Psoas muscle (tissue), 8 donors: ENCODE data around the gene TRMU. TPM values are rescaled to one million over a fixed set of nuclear protein-coding genes. Genes with fewer than 3 reads are reported as not detected.

Experiments used
- ATAC-seq, 4 donors: fragments of 200-7000 bp; cut with Tn5 transposase; one replicate each; pipeline ENCODE4 v1.9.1; 2020; ENCODE audit warnings: moderate library complexity in 3 of 4, mild to moderate bottlenecking in 2 of 4
- DNase-seq, 2 donors: peaks; one replicate each; pipeline ENCODE4 v3.0.0-alpha.2; 2020
- H3K27ac ChIP-seq: fragments of 200-600 bp; one replicate; pipeline ENCODE4 v1.8.0; 2022
- H3K27me3 ChIP-seq, 3 donors: fragments of 200-600 bp in 1 of 3; one replicate each; pipeline versions ENCODE4 v1.6.1 to v1.8.0; 2013 to 2022; ENCODE audit warnings: low read length in 2 of 3, mild to moderate bottlenecking in 2 of 3, moderate library complexity in 1 of 3; ENCODE audit not compliant: insufficient read depth in 3 of 3
- H3K36me3 ChIP-seq, 2 donors: fragments of 200-600 bp in 1 of 2; one replicate each; pipeline versions ENCODE4 v1.6.1 to v1.8.0; 2013 to 2022; ENCODE audit warnings: low read depth in 1 of 2, mild to moderate bottlenecking in 1 of 2, moderate library complexity in 1 of 2; ENCODE audit not compliant: insufficient read depth in 1 of 2
- H3K4me1 ChIP-seq: fragments of 200-600 bp; one replicate; pipeline ENCODE4 v1.8.0; 2022
- H3K4me3 ChIP-seq: fragments of 200-600 bp; one replicate; pipeline ENCODE4 v1.8.0; 2022; ENCODE audit warnings: mild to moderate bottlenecking
- H3K9me3 ChIP-seq: fragments of 200-600 bp; one replicate; pipeline ENCODE4 v1.8.0; 2022
- CTCF ChIP-seq: fragments of 200-600 bp; IDR thresholded peaks from one replicate; pipeline ENCODE4 v1.8.0; 2022; ENCODE audit warnings: antibody characterized with exemption
- WGBS, 3 donors: extraction: QIAGEN DNeasy Blood & Tissue Kit; methylation state at CpG; one replicate each; pipeline versions ENCODE4 v1.1.6 to v1.1.7; 2013; 5-methylcytosine and 5-hydroxymethylcytosine counted together
- intact Hi-C, 2 donors: fragments of 100-400 bp; cut with DNase I; formaldehyde crosslinking; loops; one replicate each; pipeline versions ENCODE4 v1.11.0 to v1.14.2; 2022
- long read RNA-seq, 2 donors: library from polyadenylated mRNA; unstranded; transcript quantifications; one replicate each; pipeline ENCODE4 v2.0.0, GENCODE V29; 2021
- polyA plus RNA-seq, 3 donors: library from polyadenylated mRNA; stranded (reverse); fragments of 200-250 nt; gene quantifications; one replicate each; pipeline ENCODE4 v1.2.3, GENCODE V29; 2013
- total RNA-seq, 4 donors: library from RNA; stranded (reverse); fragmentation: NEBNext Ultra II Directional in 2 of 4; extraction: Animal tissue kit (Norgen Biotek cat#: 25700) in 2 of 4; gene quantifications; one replicate each; pipeline versions ENCODE4 v1.2.1 to v1.2.4, GENCODE V29; 2021 to 2023
- donor health status: healthy with polysubstance abuse.
- donor health status: DM: no; HTN: no; CAD: no; lungs with moderate emphysema.
- donor health status: Bipolar disorder and iron deficiency.
- donor health status: healthy.
- donor health status: DM: yes; HTN: yes; CAD: no.
- donor health status: DM: no; HTN: no; CAD: no.
- donor health status: DM: no; HTN: no; CAD: no.
- donor health status: DM: yes; HTN: yes; CAD: no.

The TRMU gene, protein sequence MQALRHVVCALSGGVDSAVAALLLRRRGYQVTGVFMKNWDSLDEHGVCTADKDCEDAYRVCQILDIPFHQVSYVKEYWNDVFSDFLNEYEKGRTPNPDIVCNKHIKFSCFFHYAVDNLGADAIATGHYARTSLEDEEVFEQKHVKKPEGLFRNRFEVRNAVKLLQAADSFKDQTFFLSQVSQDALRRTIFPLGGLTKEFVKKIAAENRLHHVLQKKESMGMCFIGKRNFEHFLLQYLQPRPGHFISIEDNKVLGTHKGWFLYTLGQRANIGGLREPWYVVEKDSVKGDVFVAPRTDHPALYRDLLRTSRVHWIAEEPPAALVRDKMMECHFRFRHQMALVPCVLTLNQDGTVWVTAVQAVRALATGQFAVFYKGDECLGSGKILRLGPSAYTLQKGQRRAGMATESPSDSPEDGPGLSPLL
- 10 to 100 TPM in 3 of 4 donors, 1 to 10 TPM in 1; 9.6 to 20.3 (median 16.5) TPM for total RNA-seq
- 10 to 100 TPM; 12.8 to 37.1 (median 24.9) TPM for polyA plus RNA-seq
- long read RNA-seq, donor 1, partial matches to known transcripts = 1 of 9 reads
- long read RNA-seq, donor 1, other reads (novel, unspliced or antisense) = 2 of 9 reads
- long read RNA-seq, donor 2, transcript TRMU-201 (11 exons, 1,940 nt) = major isoform, 10 of 36 reads
- long read RNA-seq, donor 2, partial matches to known transcripts = 4 of 36 reads
- long read RNA-seq, donor 2, other reads (novel, unspliced or antisense) = 13 of 36 reads

DNA sequence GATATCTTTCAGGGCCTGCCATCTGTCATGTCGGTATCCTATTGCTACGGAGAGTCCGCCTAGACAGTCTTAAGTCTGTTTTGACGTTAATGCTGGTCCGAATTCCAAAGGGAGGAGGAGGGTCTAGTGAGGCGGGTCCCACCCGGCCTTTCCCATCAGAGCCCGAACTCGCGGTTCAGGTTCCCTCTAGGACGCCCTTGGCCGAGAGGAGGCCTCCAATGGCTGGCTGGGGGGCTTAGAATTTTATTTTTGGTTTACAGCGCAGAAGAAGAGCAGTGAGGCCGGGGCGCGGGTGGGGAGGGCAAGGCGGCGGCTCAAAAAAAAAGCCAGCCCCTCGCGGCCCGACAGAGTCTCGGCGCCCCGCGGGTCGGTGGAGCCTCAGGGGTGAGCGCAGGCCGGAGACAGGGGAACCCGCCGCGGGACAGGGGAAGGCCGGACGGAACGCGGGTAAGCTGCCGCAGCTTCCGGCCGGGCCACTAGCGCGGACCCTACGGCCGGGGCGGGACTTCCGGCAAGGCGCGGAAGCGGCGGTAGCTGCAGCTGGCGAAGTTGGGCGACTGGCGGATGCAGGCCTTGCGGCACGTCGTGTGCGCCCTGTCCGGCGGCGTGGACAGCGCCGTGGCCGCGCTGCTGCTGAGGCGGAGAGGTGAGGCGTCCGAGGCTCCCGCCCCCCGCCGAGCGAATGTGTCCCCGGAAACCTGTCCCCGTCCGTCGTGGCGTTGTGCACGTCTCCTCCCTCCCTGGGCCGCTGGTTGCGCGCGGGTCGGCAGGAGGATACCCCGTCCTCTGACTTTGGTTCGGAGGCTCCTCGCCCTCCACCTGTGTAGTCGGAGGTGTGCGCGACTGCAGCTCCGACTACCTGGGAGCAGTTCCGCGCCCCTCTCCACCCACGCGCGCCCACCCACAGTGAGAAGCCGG lies at the start of gene TRMU:
TRMU (plus strand) TSS at position 514 of the 918 bp plus-strand sequence; CDS start at position 565, 51 bp downstream.
- Histone ChIP-seq H3K4me3 (peak within 1 kb of the TSS; percentile 76), H3K27ac (peak within 1 kb of the TSS; percentile 86), H3K4me1 (peaks cover 10% of the 10 kb centered on the region), H3K36me3 (peaks cover 3 to 27% of the 10 kb centered on the region in 2 donors), H3K27me3 (no peaks in the 10 kb centered on the region), H3K9me3 (no peaks in the 10 kb centered on the region)
- WGBS, 3 donors = 1% methylated on average over 59 to 93 of the region's 93 CpGs
- DNase-seq (peak; percentile 90 to 94), ATAC-seq (peak; percentile 95 to 96 (median 95))
- peak; percentile 2 for TF ChIP-seq CTCF
- intact Hi-C loops = no loop called here

GRCh38 chr22:46286006-46286405 lies 49.5 kb upstream of the TRMU start:
- 76 to 78% (median 76%) methylated on average over 3 of the region's 3 CpGs for WGBS, 3 donors
- Histone ChIP-seq H3K9me3 (no peaks in the 10 kb centered on the region), H3K36me3 (peaks cover 0 to 64% of the 10 kb centered on the region in 2 donors), H3K4me1 (peaks cover 4% of the 10 kb centered on the region), H3K27me3 (no peaks in the 10 kb centered on the region), H3K27ac (no peak overlapping the region), H3K4me3 (no peak overlapping the region)
- no peak for DNase-seq
- TF ChIP-seq CTCF = no peak
- intact Hi-C loops = no loop called here
- ATAC-seq = no peak

DNA sequence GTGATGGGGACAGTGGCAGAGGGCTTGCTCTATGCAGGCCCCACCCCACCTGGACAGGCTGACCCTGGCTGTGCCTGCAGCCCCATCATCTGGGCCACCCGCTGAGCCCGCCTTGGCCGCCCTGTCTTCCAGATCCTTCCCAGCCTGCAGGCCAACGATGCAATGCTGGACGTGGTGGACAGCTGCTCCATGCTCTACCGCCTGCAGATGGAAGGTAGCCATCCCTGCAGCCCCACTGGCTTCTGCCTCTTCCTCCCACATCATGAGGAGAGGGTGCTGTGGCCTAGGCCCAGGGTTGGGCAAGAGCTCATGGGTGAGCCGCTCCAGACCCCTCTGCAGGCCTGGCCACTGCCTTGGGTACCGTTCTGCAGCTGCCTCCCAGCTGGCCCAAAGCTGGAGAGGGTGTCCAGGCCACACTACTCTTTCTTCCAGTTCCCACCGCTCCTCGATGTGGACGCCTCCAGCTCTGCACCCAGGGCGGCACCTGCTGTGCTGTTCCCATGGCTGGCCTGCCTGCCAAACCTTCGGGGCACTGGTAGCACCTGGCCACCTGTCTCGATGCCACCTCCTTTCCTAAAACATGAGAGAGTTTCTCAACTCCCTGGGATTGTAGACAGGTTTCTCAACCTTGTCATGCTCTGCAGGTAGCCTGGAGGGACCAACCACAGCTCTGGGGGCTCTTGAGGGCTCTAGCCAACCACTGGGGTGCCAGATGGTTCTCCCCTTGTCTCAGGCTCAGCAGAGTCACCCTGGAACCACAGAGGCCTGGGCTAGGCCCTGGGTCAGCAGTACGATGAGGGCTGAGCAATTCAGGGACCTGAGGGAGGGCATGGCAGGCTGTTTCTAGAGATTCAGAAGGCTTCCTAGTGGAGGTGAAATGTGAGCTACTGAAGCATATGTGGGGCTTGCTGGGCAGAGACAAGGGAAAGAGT lies 48.3 kb upstream of the TRMU start:
- no peak for TF ChIP-seq CTCF
- Histone ChIP-seq H3K4me1 (peaks cover 4% of the 10 kb centered on the region), H3K9me3 (no peaks in the 10 kb centered on the region), H3K36me3 (peaks cover 0 to 60% of the 10 kb centered on the region in 2 donors), H3K4me3 (peak overlapping the region; percentile 38), H3K27ac (no peak overlapping the region), H3K27me3 (no peaks in the 10 kb centered on the region)
- ATAC-seq = no peak
- peak in 1 of 2 donors; percentile 44 for DNase-seq
- intact Hi-C loops = no loop called here
- WGBS, 3 donors = 79 to 87% (median 81%) methylated on average over 15 of the region's 15 CpGs
